ENCODE data around the gene CRYBB2.
"Not testable (repeated sequence)": the region's sequence is repeated elsewhere in the genome, so short reads cannot be mapped to it uniquely, and the experiment has no call there.

CRYBB2 gene

DNA sequence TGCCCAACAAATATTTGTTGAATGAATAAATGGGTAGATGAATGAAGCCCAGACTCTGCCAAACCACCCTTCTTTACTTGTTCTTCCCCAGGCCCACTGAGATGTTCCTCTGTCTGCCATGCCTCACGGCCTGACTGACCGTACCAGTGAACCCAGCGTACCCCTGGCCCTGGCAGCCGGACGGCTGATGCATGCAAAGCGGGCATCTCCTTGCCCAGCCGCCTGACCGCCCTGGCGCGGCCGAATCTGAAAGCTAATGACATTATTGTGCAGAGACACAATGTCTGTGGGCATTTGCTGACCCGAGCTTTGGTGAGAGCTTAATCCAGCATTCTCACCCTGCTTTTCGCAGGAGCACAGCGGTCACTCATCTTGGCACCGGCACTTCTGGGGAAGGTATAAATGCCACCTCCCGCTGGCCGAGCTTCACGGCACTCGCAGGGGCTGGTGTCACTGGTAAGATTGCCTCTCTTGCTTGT is at the start of gene CRYBB2:
CRYBB2 (plus strand) TSS at position 429 of the 479 bp plus-strand sequence. CDS start 1,791 bp downstream, outside the sequence.
- no peak for DNase-seq

GRCh38 chr22:25170426-25170980 is 48.9 kb upstream of the CRYBB2 start:
- DNase-seq = no peak

DNA sequence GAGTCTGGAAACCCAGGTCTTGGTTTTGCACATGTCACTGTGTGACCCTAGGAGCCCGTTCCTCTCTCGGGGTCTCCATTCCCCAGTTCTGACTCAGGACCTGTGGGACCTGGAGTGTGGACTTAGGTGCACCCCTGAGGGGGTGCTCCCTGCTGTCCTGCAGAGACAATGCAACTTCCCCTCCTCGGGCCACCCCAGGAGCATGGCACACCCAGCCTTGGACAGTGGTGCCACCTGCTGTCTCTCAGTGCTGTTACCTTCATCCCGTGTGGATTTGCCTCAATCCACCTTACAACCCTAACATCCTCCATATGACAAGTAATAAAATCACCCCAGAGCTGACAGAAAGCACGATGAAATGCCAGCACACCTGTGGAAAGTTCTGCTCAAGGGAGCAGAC is 47.3 kb upstream of the CRYBB2 start:
- DNase-seq = peak; percentile 73

DNA sequence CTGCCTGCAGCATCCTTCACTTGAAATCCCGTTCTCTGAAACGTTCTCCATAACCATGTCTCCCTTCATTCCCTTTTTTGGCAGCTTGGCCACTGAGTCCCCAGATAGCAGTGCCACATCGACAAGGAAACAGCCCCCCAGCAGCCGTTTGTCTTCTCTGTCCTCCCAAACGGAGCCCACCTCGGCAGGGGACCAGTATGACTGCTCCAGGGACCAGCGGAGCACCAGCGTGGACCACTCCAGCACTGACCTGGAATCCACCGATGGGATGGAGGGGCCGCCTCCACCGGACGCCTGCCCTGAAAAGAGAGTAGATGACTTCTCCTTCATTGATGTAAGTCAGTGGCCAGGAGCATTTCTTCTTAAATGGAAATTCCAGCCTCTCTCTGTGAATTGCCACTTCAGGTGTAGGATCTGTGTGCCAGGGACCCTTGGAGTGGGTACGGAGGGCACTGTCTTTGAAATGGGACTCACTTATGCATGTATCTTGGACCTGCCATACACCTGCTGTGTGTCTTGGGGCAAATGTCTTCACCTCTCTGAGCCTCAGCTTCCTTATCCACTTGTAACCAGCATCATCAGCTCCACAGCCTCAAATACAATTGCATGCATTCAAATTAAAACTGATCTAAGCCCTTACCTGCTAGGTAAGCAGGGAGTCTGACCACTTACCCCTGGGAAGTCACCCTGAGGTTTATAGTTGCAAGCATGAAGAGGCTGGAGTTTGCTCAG is 45.1 kb upstream of the CRYBB2 start:
- no peak for DNase-seq

DNA sequence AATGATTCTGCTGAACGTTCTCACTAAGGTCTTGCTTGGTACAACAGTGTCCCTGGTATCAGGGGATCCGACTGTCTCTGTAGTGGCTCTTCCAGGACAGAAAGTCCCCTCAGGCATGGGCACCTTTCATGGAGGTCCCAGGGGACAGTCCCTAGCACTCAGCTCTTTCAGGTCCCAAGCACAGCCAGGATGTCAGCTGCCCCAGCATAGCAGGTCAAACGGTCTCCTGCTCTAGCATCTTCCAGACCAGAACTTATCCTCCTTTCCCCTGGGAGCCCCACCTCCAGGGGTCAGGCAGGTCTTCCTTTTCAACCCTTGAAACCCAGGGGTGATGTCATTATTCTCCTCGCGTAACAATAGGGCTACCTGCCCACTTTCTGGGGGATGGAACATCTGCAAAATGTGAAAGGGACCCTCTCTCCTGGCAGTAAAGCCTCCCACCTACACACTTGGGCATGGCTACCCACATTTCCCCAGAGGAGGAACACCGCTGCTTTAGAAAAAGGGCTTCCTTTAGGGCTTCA is 44.5 kb upstream of the CRYBB2 start:
- DNase-seq = no peak

- no peak for DNase-seq
These were observed 43.3 kb upstream of the CRYBB2 start for GRCh38 chr22:25176175-25176574.

GRCh38 chr22:25176799-25177198 is 42.6 kb upstream of the CRYBB2 start:
- DNase-seq = no peak

GRCh38 chr22:25177226-25177625 is 42.2 kb upstream of the CRYBB2 start:
- DNase-seq = no peak

GRCh38 chr22:25177895-25178294 is 41.5 kb upstream of the CRYBB2 start:
- DNase-seq = no peak

- DNase-seq = not testable (repeated sequence)
These were observed 41.1 kb upstream of the CRYBB2 start for GRCh38 chr22:25178348-25178747.

DNA sequence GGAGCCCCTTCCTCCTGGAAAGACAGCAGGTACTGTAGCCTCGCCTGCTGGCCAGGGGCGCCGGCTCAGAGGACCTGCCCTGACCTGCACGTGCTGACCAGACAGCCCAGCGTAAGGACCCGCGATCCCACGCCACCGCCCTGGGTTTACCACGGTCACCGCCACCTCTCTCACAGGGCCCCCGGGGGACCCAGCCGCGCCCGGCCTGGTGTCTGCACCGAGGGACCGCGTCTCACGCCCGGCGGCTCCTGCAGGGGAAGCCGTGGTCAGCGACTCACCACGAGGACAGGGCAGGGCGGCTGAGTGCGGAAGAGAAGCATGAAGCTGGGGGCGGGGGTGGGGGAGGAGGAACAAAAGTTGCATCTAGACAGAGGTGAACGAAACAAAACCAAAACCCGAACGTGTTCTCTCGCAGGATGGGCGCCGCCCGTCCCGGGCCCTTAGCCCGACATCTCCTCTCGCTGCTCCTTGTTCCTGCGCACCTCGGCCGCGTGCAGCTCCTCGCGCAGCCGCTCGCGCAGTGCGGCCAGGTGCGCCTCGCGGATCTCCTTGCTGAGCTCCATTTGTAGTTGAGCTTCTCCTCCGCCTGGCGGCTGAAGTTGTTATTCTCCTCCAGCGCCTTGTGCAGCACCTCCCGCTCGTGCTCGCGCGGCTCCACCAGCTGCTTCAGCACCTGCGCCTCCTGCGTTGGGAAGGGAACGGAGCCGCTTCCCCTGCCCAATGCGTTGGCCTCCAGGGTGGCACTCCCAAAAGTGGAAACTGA is 40.4 kb upstream of the CRYBB2 start:
- DNase-seq = not testable (repeated sequence)

GRCh38 chr22:25182131-25183110 is 37.0 kb upstream of the CRYBB2 start:
- DNase-seq = no peak

DNA sequence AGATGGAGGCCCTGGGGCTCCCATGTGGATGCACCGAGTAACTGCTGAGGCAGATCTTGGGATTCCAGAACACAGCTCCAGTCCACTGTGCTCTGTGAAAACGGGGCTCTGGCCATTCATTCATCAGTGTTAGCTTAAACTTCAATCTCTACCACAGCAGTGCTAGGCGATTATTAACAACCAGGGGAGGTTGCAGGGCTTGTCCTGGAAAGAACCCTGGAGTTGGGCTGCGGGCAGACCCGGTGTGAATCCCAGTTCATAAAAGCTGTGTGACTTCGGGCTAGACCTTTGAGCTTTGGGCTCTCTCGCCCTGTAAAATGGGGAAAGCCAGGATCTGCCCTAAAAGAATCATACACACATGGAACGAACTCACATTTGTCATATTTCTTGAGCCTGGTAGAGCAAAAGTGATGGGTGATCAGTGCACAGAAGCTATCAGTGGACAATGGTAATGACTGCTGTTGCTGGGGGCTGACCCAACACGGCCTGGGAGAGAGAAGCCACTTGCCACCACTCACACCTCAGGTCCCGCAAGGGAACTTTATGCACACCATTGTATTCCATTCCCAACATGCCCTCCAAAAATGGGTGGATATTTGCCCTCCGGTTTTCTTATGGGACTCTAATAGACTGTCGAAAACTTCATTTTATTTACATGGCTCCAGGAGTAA is 35.4 kb upstream of the CRYBB2 start:
- no peak for DNase-seq

DNA sequence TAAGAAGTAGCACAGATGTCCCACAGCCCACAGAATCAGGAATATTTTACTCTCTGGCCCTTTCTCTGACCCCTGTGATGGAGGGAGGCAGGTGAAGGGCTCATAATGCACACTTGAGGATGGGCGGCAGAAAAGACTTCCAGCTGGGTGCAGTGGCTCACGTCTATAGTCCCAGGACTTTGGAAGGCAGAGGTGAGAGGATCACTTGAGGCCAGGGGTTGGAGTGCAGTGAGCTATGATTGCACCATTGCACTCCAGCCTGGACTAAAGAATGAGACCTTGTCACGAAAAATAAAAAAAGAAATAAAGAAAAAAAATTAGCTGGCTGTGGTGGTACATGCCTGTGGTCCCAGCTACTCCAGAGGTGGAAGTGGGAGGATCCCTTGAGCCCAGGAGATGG is 33.3 kb upstream of the CRYBB2 start:
- no peak for DNase-seq

DNA sequence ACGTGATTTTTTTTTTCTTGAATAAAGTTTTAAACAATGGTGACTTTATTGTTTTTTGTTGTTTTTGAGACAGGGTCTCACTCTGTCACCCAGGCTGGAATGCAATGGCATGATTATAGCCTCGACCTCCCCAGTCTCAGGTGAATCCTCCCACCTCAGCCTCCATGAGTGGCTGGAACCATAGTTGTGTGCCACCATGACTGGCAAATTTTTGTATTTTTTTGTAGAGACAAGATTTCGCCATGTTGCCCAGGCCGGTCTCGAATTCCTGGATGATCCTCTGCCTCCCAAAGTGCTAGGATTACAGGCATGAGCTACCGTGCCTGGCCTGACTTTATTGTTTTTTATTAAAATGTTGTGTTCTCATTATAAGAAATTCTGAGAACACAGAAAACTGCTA is 32.0 kb upstream of the CRYBB2 start:
- no peak for DNase-seq

DNA sequence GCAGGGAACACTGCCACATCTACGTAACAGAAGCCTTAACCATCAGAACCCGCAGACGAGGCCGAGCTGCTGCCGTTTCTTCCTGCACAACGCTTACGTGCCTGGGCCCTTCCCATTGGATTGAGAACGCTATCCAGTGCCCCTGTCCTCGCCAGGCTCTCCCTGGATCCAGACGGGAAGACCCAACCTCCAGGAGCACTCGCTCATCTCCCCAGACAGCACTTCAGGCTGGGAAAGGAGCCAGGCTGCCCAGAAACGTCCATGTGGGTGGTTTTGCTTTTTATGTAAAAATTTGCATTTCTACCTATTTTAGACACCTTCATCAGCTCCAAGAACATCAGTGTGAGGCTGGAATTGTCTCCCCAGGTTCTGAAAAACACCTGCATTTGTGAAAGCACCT is 27.0 kb upstream of the CRYBB2 start:
- no peak for DNase-seq

- DNase-seq = no peak
These were observed 26.3 kb upstream of the CRYBB2 start for GRCh38 chr22:25193130-25193529.

GRCh38 chr22:25193548-25193947 is 25.9 kb upstream of the CRYBB2 start:
- DNase-seq = no peak

DNA sequence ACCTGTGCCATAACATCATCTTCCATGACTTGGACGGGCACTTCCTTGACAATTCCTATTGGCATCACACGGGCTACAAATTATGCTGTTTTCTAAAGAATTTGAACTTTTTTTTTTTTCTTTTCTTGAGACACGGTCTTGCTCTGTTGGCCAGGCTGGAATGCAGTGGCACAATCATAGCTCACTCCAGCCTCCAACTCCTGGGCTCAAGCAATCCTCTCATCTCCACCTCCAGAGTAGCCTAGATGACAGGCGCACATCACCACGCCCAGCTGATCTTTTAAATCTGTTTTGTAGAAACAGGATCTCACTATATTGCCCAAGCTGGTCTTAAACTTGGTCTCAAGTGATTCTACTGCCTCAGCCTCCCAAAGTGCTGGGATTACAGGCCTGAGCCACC is 23.1 kb upstream of the CRYBB2 start:
- DNase-seq = no peak

DNA sequence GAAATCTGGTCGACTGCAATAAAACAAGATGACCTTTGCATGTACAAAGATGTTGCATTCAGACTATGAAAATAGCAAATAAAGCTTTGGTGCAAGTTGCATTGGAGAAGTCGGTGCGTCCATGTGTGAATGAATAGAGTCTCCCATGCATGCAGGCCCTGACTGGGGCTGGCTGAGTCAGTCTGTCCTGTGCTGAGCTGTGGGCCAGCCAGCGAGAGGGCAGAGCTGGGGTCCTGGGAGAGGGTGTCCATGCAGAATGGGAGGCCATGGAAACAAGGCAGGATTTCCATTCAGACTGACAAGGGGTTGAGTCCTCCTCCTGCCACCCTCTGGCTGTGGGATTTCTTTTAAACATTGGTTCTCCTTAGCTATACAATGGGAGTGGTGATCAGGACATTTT is 22.1 kb upstream of the CRYBB2 start:
- DNase-seq = no peak

DNA sequence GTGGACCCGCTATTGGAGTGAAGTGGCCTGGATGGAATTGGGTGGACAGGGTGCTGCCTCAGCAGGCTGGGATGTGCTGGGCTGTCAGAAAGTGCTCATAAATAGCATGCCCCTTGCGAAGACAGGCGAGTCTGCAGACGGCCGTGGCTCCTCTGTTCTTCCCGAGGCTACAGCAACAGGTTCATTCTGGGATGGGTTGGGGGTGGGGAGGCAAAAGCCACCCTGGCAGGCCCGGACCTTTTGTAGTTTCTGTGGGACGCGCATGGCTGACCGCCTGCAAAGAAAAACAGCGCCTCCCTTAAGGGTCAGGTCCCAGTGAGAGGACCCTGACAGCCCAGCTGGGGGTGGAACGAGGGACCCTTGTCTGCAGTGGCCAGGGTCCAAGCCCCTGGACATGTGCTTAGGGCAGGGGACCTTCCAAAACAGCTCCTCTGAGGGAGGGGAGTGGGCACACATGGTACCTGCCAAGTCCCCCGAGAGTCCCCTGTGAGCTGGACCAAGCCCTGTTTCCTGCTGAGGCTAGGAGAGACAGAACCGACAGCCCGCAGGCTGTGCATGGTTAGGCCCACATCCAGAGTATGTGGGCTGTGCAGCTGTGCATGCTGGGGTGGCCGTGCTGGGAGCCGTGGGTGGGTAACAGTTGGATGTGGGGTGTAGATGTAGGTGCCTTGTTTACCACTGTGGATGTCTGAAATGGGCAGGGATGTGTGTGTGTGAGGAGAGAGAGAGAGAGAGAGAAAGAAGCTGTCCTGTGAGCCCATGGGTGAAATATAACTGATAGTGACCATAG is 19.5 kb upstream of the CRYBB2 start, which contains the start of gene CRYBB3:
CRYBB3 (plus strand) TSS at position 128 of the 790 bp plus-strand sequence. CDS start 1,539 bp downstream, outside the sequence.
- DNase-seq = no peak

Data from hematopoietic multipotent progenitor cell treated with erythropoietin and hydrocortisone succinate and interleukin-3 and kit ligand, for 8 days (in vitro differentiated cells).